Bone marrow (tissue), 2 donors: ENCODE measurements around the gene FLII.
A peak's percentile ranks its signal among the peaks of the same experiment; 100 is the strongest.
"Not testable (repeated sequence)": the region's sequence is repeated elsewhere in the genome, so short reads cannot be mapped to it uniquely, and the experiment has no call there.

Experiments
- DNase-seq, 2 donors: peaks; one replicate each; lab custom pipeline; 2025; lab: John Stamatoyannopoulos, UW

The FLII gene

GRCh38 chr17:18224053-18224386 lies 34.5 kb downstream of the FLII start:
- DNase-seq, result no peak

- DNase-seq, result no peak
These were observed 39.7 kb downstream of the FLII start for GRCh38 chr17:18218756-18219415.

GRCh38 chr17:18217412-18218015 lies 41.0 kb downstream of the FLII start:
- peak; percentile 11 to 18 for DNase-seq

- DNase-seq, result not testable (repeated sequence)
These were observed 41.6 kb downstream of the FLII start for GRCh38 chr17:18216906-18217305.

- no peak for DNase-seq
These were observed 44.8 kb downstream of the FLII start for GRCh38 chr17:18213666-18214270.

GRCh38 chr17:18208092-18208491 lies 50.4 kb downstream of the FLII start:
- DNase-seq, result no peak

GRCh38 chr17:18206962-18207361 lies 51.6 kb downstream of the FLII start:
- no peak for DNase-seq

GRCh38 chr17:18205861-18206260 lies 52.7 kb downstream of the FLII start:
- DNase-seq, result no peak

GRCh38 chr17:18203308-18203707 lies 55.2 kb downstream of the FLII start:
- DNase-seq, result no peak

- DNase-seq, result no peak
These were observed 57.4 kb downstream of the FLII start for GRCh38 chr17:18201108-18201507.

GRCh38 chr17:18198530-18198929 lies 60.0 kb downstream of the FLII start:
- DNase-seq, result no peak

GRCh38 chr17:18197535-18198194 lies 60.9 kb downstream of the FLII start:
- no peak for DNase-seq

- no peak for DNase-seq
These were observed 63.3 kb downstream of the FLII start for GRCh38 chr17:18195246-18195645.
